Measurements from ENCODE around the gene PPP2R2D.
"Not testable (repeated sequence)": the region's sequence is repeated elsewhere in the genome, so short reads cannot be mapped to it uniquely, and the experiment has no call there.

The PPP2R2D gene

DNA sequence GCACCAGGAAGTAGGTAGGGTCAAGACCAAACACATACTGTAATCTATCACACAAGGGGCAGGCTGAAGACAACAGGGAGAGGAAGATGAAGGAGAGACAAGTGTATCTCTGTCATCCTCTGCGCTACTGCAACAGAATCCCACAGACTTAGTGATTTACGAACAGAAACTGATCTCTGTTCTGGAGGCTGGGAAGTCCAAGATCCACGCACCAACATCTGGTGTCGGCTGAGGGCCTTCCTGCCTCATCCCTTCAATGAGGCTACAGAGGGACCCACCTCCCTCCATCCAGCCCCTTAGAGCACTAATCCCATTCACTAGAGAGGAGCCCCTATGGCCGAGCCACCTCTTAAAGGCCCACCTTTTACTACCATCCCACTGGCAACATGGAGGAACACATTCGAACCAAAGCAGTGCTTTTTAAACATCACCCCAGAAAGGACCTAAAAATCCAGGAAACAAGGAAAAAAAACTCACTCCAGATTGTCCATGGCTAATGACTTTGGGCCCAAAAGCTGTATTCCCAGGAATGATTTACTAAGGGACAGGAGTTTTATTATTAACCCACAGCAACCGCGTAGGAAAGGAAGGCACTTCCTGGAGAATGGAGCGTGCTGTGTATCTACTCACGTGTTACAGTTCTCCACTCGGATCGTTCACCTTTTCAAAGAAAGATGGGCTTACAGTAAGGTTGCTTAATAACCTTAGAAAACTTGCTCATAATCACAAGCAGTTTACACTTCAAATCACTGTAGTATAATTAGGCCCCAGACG, 76.7 kb downstream of the PPP2R2D start:
- no peak for DNase-seq (ENCODE audit: low read depth)

DNA sequence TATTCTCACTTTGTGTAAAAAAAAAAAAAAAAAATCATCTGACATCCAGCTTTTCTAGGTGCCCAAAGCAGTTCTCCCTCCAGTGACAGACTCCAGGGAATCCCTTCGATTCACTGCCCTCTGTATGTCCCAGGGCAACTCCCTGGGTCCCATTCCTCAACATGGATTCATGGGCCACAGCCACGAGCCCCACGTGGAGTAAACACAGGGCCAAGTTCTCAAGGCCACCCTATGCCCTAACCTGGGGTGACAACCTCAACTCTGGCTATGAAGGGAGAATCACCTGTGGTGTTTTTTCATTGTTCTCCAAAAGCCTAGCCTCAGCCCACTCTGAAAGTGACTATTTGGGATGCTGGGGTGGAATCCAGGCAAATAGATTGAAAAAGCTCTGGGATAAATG, 77.6 kb downstream of the PPP2R2D start:
- no peak for DNase-seq (ENCODE audit: low read depth)

DNA sequence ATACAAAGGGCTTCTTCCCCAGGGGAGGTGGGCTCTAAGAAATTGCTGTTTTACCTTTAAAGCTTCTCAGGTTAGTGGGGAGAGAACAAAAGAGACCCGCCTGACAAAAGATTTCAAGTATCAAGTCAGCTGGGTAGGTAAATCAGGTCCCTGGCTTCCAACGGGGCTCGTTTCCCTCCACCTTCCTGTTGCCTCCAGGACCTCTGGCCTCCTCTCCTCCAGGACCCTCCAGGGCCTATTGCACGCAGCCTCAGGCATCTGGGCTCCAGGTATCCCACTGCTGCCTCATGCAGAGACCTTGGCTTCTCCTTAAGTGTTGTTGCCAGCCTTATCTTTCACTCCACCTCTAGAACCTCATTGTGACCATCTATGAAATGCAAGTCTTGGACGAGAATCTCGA, 78.0 kb downstream of the PPP2R2D start:
- no peak for DNase-seq (ENCODE audit: low read depth)

- no peak for DNase-seq (ENCODE audit: low read depth)
These were observed 78.5 kb downstream of the PPP2R2D start for GRCh38 chr10:131979336-131979735.

DNA sequence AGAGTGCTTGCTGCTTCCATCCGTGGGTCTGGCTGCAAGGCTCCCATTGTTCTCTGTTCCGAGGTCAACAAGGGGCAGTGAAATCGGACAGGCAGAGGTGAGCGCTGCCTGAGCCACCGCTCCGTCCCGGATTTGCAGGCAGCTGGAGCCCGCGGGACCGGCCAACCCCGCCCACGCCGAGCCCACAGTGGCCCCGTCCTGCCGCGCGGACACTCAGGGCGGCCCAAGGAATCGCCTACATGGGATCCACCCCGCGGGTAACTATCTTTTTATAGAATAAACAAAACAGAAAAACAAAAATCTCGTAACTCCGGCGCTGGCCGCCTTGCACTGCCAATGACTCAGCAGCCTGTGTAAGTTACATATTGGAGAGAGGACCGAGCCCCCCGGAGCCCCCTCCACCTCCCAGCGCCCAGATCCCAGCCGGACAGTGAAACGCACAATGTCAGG, 79.0 kb downstream of the PPP2R2D start:
- peak; percentile 50 for DNase-seq (ENCODE audit: low read depth)

DNA sequence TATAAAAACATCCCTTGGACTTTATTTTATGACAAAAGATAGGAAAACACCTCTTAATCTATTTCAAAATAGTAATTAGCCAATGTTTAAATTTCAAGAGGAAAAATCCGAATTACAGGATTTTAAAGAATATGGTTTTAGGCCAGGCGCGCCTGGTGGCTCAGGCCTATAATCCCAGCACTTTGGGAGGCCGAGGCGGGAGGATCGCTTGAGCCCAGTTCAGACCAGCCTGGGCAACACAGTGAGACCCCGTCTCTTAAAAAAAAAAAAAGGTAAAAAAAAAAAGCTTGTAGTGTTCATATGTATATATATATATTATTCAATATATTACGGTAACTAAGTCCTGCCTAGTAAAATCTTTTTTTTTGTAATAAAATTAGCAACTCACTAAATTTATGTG, 79.5 kb downstream of the PPP2R2D start:
- DNase-seq (ENCODE audit: low read depth), result no peak

- peak; percentile 37 for DNase-seq (ENCODE audit: low read depth)
These were observed 80.1 kb downstream of the PPP2R2D start for GRCh38 chr10:131980761-131981428.

DNA sequence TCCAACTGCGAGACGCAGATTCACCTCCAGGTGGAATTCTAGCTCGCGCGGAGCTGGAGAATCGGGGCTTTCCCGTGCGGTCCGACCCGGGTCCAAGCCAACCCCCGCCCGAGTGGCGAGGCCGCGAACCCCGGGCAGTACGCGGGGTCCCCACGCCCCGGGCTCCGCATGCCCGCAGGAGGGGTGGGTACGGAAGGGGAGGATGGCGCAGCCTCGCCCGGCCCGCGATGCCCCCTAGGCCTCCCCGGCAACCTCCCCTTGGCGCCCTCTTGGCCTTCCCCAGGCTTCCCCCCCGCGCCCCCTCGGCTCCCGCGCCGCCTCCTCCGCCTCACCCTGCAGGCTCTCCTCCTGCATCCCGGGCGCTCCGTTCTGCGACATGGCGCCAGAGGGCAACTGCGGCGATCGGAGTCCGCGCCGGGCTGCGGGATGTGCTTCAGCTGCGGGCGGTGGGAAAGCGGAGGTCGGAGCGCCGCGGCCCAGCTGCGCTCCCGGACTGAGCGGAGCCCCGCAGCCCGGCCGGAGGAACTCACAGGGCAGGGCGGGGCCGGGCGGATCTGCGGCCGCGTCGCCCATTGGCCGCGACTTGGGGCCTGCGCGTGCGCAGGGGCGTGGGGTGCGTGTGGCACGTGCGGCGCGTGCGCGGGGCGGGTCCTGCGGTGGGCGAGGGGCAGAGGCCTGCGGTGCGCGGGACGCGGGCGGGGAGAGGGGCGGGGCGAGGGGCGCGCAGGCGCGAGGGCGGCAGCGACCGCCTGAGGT, 80.8 kb downstream of the PPP2R2D start, which contains the start of gene BNIP3:
TSS of gene BNIP3 (minus strand) at position 495 of the 756 bp plus-strand sequence. CDS start at position 378, 117 bp downstream.
- peak; percentile 94 for DNase-seq (ENCODE audit: low read depth)

DNA sequence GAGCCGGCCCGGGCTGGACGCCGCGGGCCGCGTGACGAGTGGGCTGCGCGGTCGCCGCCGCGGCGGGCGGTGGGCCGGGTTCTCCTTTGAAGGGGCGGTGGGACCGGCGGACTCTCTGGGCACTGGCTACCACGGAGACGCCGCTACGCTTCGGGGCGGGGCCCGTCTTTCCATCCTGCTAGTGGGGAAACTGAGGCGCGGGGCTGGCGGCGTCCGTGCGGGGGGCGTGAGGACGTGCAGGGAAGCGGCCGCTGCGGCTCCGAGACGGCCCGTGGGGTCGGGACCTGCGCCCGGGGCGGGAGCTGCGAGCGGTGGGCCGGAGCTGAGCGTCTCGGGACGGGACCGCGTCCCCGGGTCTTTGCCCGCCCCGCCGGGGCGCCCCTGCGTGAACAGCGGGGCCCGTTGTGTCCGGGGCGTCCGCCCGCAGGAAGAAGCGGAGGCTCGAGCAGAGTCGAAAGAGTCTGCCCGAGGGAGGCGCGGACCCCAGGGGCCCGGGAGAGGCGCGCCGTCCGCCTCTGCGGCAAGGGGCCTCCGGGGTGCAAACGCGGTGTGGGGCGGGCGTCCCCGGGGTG, 81.5 kb downstream of the PPP2R2D start:
- DNase-seq (ENCODE audit: low read depth), result no peak

DNA sequence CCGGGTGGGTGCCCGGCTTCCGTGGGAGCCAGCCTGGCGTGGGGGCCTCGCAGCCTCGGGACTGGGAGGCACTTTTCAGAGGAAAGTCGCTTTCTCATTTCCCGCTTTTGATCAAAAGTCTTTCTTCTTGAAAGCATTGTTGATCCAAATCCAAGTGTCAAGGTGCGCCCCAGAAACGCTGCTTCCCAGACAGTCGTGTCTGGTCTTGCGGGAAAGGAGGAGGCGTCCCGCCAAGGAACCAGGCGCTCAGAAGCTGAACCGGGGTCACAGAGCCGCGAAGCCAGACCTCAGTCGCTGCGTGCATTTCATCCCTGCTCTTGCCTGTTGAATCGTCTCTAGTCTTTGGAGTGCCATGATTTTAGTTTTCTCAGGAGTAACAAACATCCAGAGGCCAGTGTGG, 82.0 kb downstream of the PPP2R2D start:
- no peak for DNase-seq (ENCODE audit: low read depth)

DNA sequence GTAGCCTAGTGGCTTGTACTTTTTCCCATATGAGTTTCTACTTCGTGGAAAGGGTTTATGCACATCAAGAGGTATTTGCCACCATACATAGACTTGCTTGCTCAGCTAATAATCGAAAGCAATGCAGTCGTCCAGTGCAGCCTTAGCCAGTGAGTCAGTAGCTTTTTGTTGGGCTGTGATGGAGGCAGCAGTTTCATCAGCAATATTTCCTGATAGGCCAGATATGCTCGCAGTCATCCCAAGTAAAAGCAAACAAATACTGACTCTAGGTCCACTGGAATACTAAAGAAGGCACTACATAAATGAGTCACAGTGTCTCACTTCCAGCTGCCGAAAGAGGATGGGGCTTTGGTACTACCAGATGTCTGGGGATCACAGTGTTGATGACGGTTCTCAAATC, 83.0 kb downstream of the PPP2R2D start:
- peak; percentile 96 for DNase-seq (ENCODE audit: low read depth)

- DNase-seq (ENCODE audit: low read depth), result not testable (repeated sequence)
These were observed 86.0 kb downstream of the PPP2R2D start for GRCh38 chr10:131986851-131987250.

GRCh38 chr10:131987301-131987700, 86.5 kb downstream of the PPP2R2D start:
- DNase-seq (ENCODE audit: low read depth), result not testable (repeated sequence)

DNA sequence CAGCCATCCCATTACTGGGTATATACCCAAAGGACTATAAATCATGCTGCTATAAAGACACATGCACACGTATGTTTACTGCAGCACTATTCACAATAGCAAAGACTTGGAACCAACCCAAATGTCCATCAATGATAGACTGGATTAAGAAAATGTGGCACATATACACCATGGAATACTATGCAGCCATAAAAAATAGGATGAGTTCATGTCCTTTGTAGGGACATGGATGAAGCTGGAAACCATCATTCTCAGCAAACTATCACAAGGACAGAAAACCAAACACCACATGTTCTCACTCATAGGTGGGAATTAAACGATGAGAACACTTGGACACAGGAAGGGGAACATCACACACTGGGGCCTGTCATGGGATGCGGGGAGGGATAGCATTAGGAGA, 87.0 kb downstream of the PPP2R2D start:
- DNase-seq (ENCODE audit: low read depth), result not testable (repeated sequence)

DNA sequence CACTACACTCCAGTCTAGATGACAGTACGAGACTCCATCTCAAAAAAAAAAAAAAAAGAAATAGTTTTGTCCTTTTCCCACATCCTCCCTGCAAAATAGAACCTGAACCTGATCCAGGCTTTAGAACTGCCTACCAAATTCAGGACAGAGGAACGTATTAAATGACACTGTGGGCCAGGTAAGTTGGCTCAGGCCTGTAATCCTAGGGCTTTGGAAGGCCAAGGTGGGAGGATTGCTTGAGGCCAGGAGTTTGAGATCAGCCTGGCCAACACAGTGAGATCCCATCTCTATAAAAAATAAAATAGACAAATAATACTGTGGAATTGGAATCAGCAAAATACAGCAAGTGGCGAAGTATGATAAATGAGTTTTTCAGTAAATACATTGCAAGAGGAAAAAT, 90.9 kb downstream of the PPP2R2D start:
- no peak for DNase-seq (ENCODE audit: low read depth)

- no peak for DNase-seq (ENCODE audit: low read depth)
These were observed 92.5 kb downstream of the PPP2R2D start for GRCh38 chr10:131993275-131993674.

DNA sequence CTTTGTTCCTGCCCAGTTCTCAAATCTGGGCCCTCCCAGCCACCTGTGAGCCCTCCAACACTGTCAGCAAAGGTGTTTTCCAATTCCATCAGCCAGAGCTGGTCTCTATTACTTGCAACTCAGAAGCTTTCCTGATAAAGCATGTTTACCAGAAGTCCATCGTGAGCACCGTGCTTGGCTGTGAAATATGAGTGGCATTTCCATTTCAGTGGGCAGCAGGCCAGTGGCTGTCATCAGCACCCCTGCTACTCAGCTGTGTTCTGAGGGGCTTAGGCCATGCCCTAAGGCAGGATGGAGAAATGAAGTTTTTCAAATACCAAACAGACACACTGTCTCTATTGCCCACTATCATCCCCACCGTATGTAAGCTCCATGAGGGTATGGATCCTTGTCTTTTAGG, 93.6 kb downstream of the PPP2R2D start:
- DNase-seq (ENCODE audit: low read depth), result no peak

GRCh38 chr10:131996466-131997365, 95.9 kb downstream of the PPP2R2D start:
- DNase-seq (ENCODE audit: low read depth), result no peak

GRCh38 chr10:131997366-131998049, 96.7 kb downstream of the PPP2R2D start:
- peak; percentile 55 for DNase-seq (ENCODE audit: low read depth)

GRCh38 chr10:131998050-131998844, 97.4 kb downstream of the PPP2R2D start:
- no peak for DNase-seq (ENCODE audit: low read depth)
